Body of pancreas (tissue), 4 donors: ENCODE results near the gene IFITM1. TPM values are rescaled to one million over a fixed set of nuclear protein-coding genes. Genes with fewer than 3 reads are reported as not detected.

Source experiments
- ATAC-seq: fragments of 150-250 bp; one replicate; pipeline ENCODE4 v1.9.1; 2016
- DNase-seq, 4 donors: peaks; one replicate each; pipeline ENCODE4 v3.0.0-alpha.2; 2019
- H3K27ac ChIP-seq, 4 donors: fragments of 200-600 bp; sonication (generic); 1 replicate in 3 of 4; 2 replicates in 1 of 4; pipeline versions ENCODE4 v1.5.1 to v1.6.1; 2016 to 2019; ENCODE audit warnings: mild to moderate bottlenecking in 1 of 4, mixed read lengths in 1 of 4, moderate library complexity in 1 of 4
- H3K27me3 ChIP-seq, 2 donors: fragments of 200-600 bp; sonication (generic); one replicate each; pipeline ENCODE4 v1.6.0; 2016; ENCODE audit warnings: mild to moderate bottlenecking in 1 of 2
- H3K36me3 ChIP-seq, 2 donors: fragments of 200-600 bp; sonication (generic); replicated peaks in 1 of 2; 2 replicates each; pipeline ENCODE4 v1.5.1; 2016; ENCODE audit warnings: low read depth in 2 of 2; ENCODE audit not compliant: insufficient read depth in 1 of 2
- H3K4me1 ChIP-seq: fragments of 200-600 bp; sonication (generic); one replicate; pipeline ENCODE4 v1.6.0; 2016
- H3K4me3 ChIP-seq, 2 donors: fragments of 200-600 bp; sonication (generic); 1 replicate in 1 of 2; 2 replicates in 1 of 2; pipeline ENCODE4 v1.5.1; 2016 to 2019
- H3K9me3 ChIP-seq, 3 donors: fragments of 200-600 bp; sonication (generic); 1 replicate in 2 of 3; 2 replicates in 1 of 3; pipeline ENCODE4 v1.5.1; 2016
- CTCF ChIP-seq, 7 experiments: fragments of 450-650 bp in 4 of 7; fragments of 200-600 bp in 3 of 7; sonication (generic) in 3 of 7; IDR thresholded peaks; one replicate each; pipeline ENCODE4 v1.5.1; 2016 to 2019; ENCODE audit warnings: antibody characterized with exemption in 7 of 7
- POLR2A ChIP-seq, 3 donors: fragments of 450-650 bp; IDR thresholded peaks; one replicate each; pipeline ENCODE4 v1.6.1; 2016; ENCODE audit warnings: antibody characterized with exemption in 3 of 3, mild to moderate bottlenecking in 2 of 3
- WGBS, 2 donors: methylation state at CpG; one replicate each; pipeline ENCODE4 v1.1.5; 2017; 5-methylcytosine and 5-hydroxymethylcytosine counted together
- intact Hi-C: fragments of 100-400 bp; cut with DNase I; formaldehyde crosslinking; loops from one replicate; pipeline ENCODE4 v1.15.1; 2023
- total RNA-seq, 2 donors: library from RNA; depleted of rRNA; stranded (reverse); fragments of >200 nt; gene quantifications; one replicate each; pipeline ENCODE4 v1.1.0, GENCODE V29; 2016

Gene IFITM1
- total RNA-seq, 2 donors from 2014 or later = 31.0 to 39.7 TPM

- WGBS, 2 donors = 72 to 78% methylated on average over 25 of the region's 25 CpGs
- intact Hi-C loops = no loop called here
- no peak for ATAC-seq
- DNase-seq = no peak
- Histone ChIP-seq H3K4me3 (no peak overlapping the region), H3K36me3 (no peaks in the 10 kb centered on the region), H3K9me3 (no peaks in the 10 kb centered on the region), H3K27me3 (no peaks in the 10 kb centered on the region), H3K27ac (no peak overlapping the region), H3K4me1 (no peaks in the 10 kb centered on the region)
- TF ChIP-seq CTCF (IDR thresholded peaks at IDR 0.05) (no peak), POLR2A (IDR thresholded peaks at IDR 0.05) (no peak)
These were observed 20.6 kb downstream of the IFITM1 start for GRCh38 chr11:334264-334994.

GRCh38 chr11:335779-336658 lies 22.2 kb downstream of the IFITM1 start:
- no peaks in the 10 kb centered on the region for H3K9me3 ChIP-seq
- intact Hi-C loops = no loop called here
- no peaks in the 10 kb centered on the region for H3K27me3 ChIP-seq
- ATAC-seq (peak; percentile 45), DNase-seq (peak in 1 of 4 donors; percentile 41)
- H3K4me1 ChIP-seq = no peaks in the 10 kb centered on the region
- H3K27ac ChIP-seq = peak overlapping the region in 2 of 4 donors; percentile 37 to 58
- H3K4me3 ChIP-seq = no peak overlapping the region
- TF ChIP-seq CTCF (IDR thresholded peaks at IDR 0.05) = no peak
- no peak for TF ChIP-seq POLR2A (IDR thresholded peaks at IDR 0.05)
- H3K36me3 ChIP-seq = no peaks in the 10 kb centered on the region
- 54 to 58% methylated on average over 15 of the region's 15 CpGs for WGBS, 2 donors

- TF ChIP-seq CTCF (IDR thresholded peaks at IDR 0.05) (no peak), POLR2A (IDR thresholded peaks at IDR 0.05) (no peak)
- Histone ChIP-seq H3K4me1 (no peaks in the 10 kb centered on the region), H3K27me3 (no peaks in the 10 kb centered on the region), H3K4me3 (no peak overlapping the region), H3K27ac (peak overlapping the region in 2 of 4 donors; percentile 37 to 58), H3K9me3 (no peaks in the 10 kb centered on the region), H3K36me3 (no peaks in the 10 kb centered on the region)
- intact Hi-C loops = no loop called here
- ATAC-seq (no peak), DNase-seq (no peak)
- 49 to 71% methylated on average over 4 of the region's 4 CpGs for WGBS, 2 donors
These were observed 22.9 kb downstream of the IFITM1 start for GRCh38 chr11:336659-337198.

GRCh38 chr11:337711-338110 lies 23.9 kb downstream of the IFITM1 start:
- Histone ChIP-seq H3K27me3 (no peaks in the 10 kb centered on the region), H3K9me3 (no peaks in the 10 kb centered on the region), H3K4me3 (no peak overlapping the region), H3K27ac (no peak overlapping the region), H3K36me3 (no peaks in the 10 kb centered on the region), H3K4me1 (no peaks in the 10 kb centered on the region)
- 74 to 81% methylated on average over 5 to 6 of the region's 6 CpGs for WGBS, 2 donors
- TF ChIP-seq CTCF (IDR thresholded peaks at IDR 0.05) (no peak), POLR2A (IDR thresholded peaks at IDR 0.05) (no peak)
- DNase-seq (no peak), ATAC-seq (no peak)
- intact Hi-C loops = no loop called here
